Spleen (tissue), 11 donors: ENCODE data around the gene ZNF789. TPM values are rescaled to one million over a fixed set of nuclear protein-coding genes. Genes with fewer than 3 reads are reported as not detected.
A peak's percentile ranks its signal among the peaks of the same experiment; 100 is the strongest.

Experiments
- DNase-seq: peaks from one replicate; pipeline ENCODE4 v3.0.0-alpha.2; 2020
- H3K27ac ChIP-seq, 8 donors: fragments of 200-600 bp; sonication (generic) in 7 of 8; 1 replicate in 4 of 8; 2 replicates in 4 of 8; pipeline versions ENCODE4 v1.5.0 to v1.8.0; 2016 to 2021; ENCODE audit warnings: inconsistent platforms in 4 of 8, mild to moderate bottlenecking in 4 of 8, moderate library complexity in 1 of 8
- H3K27me3 ChIP-seq, 7 donors: fragments of 200-600 bp; sonication (generic) in 6 of 7; replicated peaks in 1 of 7; 1 replicate in 4 of 7; 2 replicates in 3 of 7; pipeline versions ENCODE4 v1.5.0 to v1.8.0; 2016 to 2021; ENCODE audit warnings: inconsistent platforms in 3 of 7, mild to moderate bottlenecking in 1 of 7
- H3K36me3 ChIP-seq, 6 donors: fragments of 200-600 bp; sonication (generic) in 5 of 6; 1 replicate in 4 of 6; 2 replicates in 2 of 6; pipeline versions ENCODE4 v1.5.0 to v1.8.0; 2016 to 2021; ENCODE audit warnings: inconsistent platforms in 2 of 6
- H3K4me1 ChIP-seq, 6 donors: fragments of 200-600 bp; sonication (generic) in 5 of 6; 1 replicate in 3 of 6; 2 replicates in 3 of 6; pipeline versions ENCODE4 v1.5.0 to v1.8.0; 2016 to 2021; ENCODE audit warnings: inconsistent platforms in 3 of 6
- H3K4me3 ChIP-seq, 8 donors: fragments of 200-600 bp; sonication (generic) in 7 of 8; 1 replicate in 4 of 8; 2 replicates in 4 of 8; pipeline versions ENCODE4 v1.5.0 to v1.8.0; 2016 to 2021; ENCODE audit warnings: inconsistent platforms in 4 of 8, mild to moderate bottlenecking in 4 of 8, moderate library complexity in 2 of 8
- H3K9me3 ChIP-seq, 8 donors: fragments of 200-600 bp; sonication (generic) in 7 of 8; 1 replicate in 4 of 8; 2 replicates in 4 of 8; pipeline versions ENCODE4 v1.5.0 to v1.8.0; 2016 to 2021; ENCODE audit warnings: inconsistent platforms in 4 of 8
- CTCF ChIP-seq, 11 experiments: fragments of 200-600 bp in 7 of 11; fragments of 450-650 bp in 4 of 11; sonication (generic) in 4 of 11; IDR thresholded peaks in 8 of 11; conservative IDR thresholded peaks in 3 of 11; 1 replicate in 7 of 11; 2 replicates in 4 of 11; pipeline versions ENCODE4 v1.4.0 to v1.8.0; 2016 to 2021; ENCODE audit warnings: antibody characterized with exemption in 11 of 11, inconsistent platforms in 4 of 11, mild to moderate bottlenecking in 1 of 11
- POLR2A ChIP-seq, 3 donors: fragments of 450-650 bp; IDR thresholded peaks; one replicate each; pipeline ENCODE4 v1.5.1; 2017; ENCODE audit warnings: antibody characterized with exemption in 3 of 3, mild to moderate bottlenecking in 1 of 3
- POLR2AphosphoS5 ChIP-seq, 3 donors: sonication (generic); formaldehyde crosslinking; IDR thresholded peaks; one replicate each; pipeline ENCODE4 v1.5.1; 2017; ENCODE audit warnings: antibody characterized with exemption in 3 of 3
- WGBS, 5 donors: extraction: QIAGEN DNeasy Blood & Tissue Kit in 3 of 5; methylation state at CpG; one replicate each; pipeline versions ENCODE4 v1.1.5 to v1.1.7; 2013 to 2018; 5-methylcytosine and 5-hydroxymethylcytosine counted together
- intact Hi-C: fragments of 100-400 bp; cut with DNase I; formaldehyde crosslinking; loops from one replicate; pipeline ENCODE4 v1.15.0; 2023; ENCODE audit warnings: low total_unique reads
- polyA plus RNA-seq, 3 donors: library from polyadenylated mRNA; stranded (reverse); fragments of 200-250 nt; gene quantifications; one replicate each; pipeline ENCODE4 v1.2.1, GENCODE V29; 2013
- total RNA-seq, 7 donors: library from RNA; depleted of rRNA in 3 of 7; stranded (reverse); fragments of >200 nt in 3 of 7; fragmentation: NEBNext Ultra II Directional in 4 of 7; extraction: Animal tissue kit (Norgen Biotek cat#: 25700) in 4 of 7; gene quantifications; one replicate each; pipeline versions ENCODE4 v1.1.0 to v1.2.1, GENCODE V29; 2016 to 2021
- donor health status: healthy with polysubstance abuse.
- donor health status: DM: no; HTN: no; CAD: no; lungs with moderate emphysema.
- donor health status: DM: no; HTN: no; CAD: no.
- donor health status: Bipolar disorder and iron deficiency.
- donor health status: healthy.
- donor health status: DM: no; HTN: no; CAD: no.
- donor health status: DM: yes; HTN: yes; CAD: no.

Gene ZNF789
- total and polyA plus RNA-seq, 10 donors = 8.9 to 22.5 (median 13.6) TPM

GRCh38 chr7:99453105-99453504 is 19.6 kb upstream of the ZNF789 start:
- peaks cover 0 to 100% (median 95%) of the 10 kb centered on the region in 6 donors for H3K36me3 ChIP-seq
- no peaks in the 10 kb centered on the region for H3K27me3 ChIP-seq
- WGBS, 5 donors = 82 to 93% (median 86%) methylated on average over 10 to 11 of the region's 11 CpGs
- H3K4me1 ChIP-seq = peaks cover 0 to 36% (median 11%) of the 10 kb centered on the region in 6 donors
- DNase-seq = no peak
- intact Hi-C loops = no loop called here
- no peak overlapping the region for H3K4me3 ChIP-seq
- peak; percentile 52 to 64 (median 60) for TF ChIP-seq POLR2AphosphoS5 (IDR thresholded peaks at IDR 0.05)
- TF ChIP-seq POLR2A (IDR thresholded peaks at IDR 0.05) = no peak
- H3K9me3 ChIP-seq = no peaks in the 10 kb centered on the region
- peak overlapping the region in 1 of 8 donors; percentile 14 for H3K27ac ChIP-seq

- intact Hi-C loops = no loop called here
- 84 to 92% (median 86%) methylated on average over 5 to 9 of the region's 9 CpGs for WGBS, 5 donors
- DNase-seq = no peak
These were observed 16.8 kb upstream of the ZNF789 start for GRCh38 chr7:99455874-99456273.

GRCh38 chr7:99456288-99456687 is 16.4 kb upstream of the ZNF789 start:
- Histone ChIP-seq H3K4me1 (peaks cover 0 to 48% (median 19%) of the 10 kb centered on the region in 6 donors), H3K9me3 (no peaks in the 10 kb centered on the region), H3K36me3 (peaks cover 0 to 100% (median 80%) of the 10 kb centered on the region in 6 donors), H3K4me3 (no peak overlapping the region), H3K27ac (no peak overlapping the region), H3K27me3 (no peaks in the 10 kb centered on the region)
- TF ChIP-seq CTCF (IDR thresholded peaks at IDR 0.05 in 8 of 11, conservative IDR thresholded peaks at IDR 0.05 in 3 of 11) (no peak), POLR2AphosphoS5 (IDR thresholded peaks at IDR 0.05) (no peak), POLR2A (IDR thresholded peaks at IDR 0.05) (no peak)
- no peak for DNase-seq
- 66 to 88% (median 83%) methylated on average over 13 of the region's 13 CpGs for WGBS, 5 donors
- intact Hi-C loops = no loop called here

More at GRCh38 chr7:99455874-99456273, 16.8 kb upstream of the ZNF789 start:
- TF ChIP-seq CTCF (IDR thresholded peaks at IDR 0.05 in 8 of 11, conservative IDR thresholded peaks at IDR 0.05 in 3 of 11) (no peak), POLR2A (IDR thresholded peaks at IDR 0.05) (no peak), POLR2AphosphoS5 (IDR thresholded peaks at IDR 0.05) (peak in 1 of 3 donors; percentile 22)
- H3K9me3 ChIP-seq = no peaks in the 10 kb centered on the region
- H3K4me3 ChIP-seq = no peak overlapping the region
- peaks cover 0 to 44% (median 16%) of the 10 kb centered on the region in 6 donors for H3K4me1 ChIP-seq
- H3K36me3 ChIP-seq = peaks cover 0 to 100% (median 84%) of the 10 kb centered on the region in 6 donors
- no peak overlapping the region for H3K27ac ChIP-seq
- H3K27me3 ChIP-seq = no peaks in the 10 kb centered on the region

- Histone ChIP-seq H3K36me3 (peaks cover 0 to 100% (median 76%) of the 10 kb centered on the region in 6 donors), H3K9me3 (no peaks in the 10 kb centered on the region), H3K27ac (no peak overlapping the region), H3K27me3 (no peaks in the 10 kb centered on the region), H3K4me3 (no peak overlapping the region), H3K4me1 (peaks cover 0 to 56% (median 23%) of the 10 kb centered on the region in 6 donors)
- no peak for TF ChIP-seq POLR2AphosphoS5 (IDR thresholded peaks at IDR 0.05)
- TF ChIP-seq POLR2A (IDR thresholded peaks at IDR 0.05) = no peak
- no peak for TF ChIP-seq CTCF (IDR thresholded peaks at IDR 0.05 in 8 of 11, conservative IDR thresholded peaks at IDR 0.05 in 3 of 11)
- DNase-seq = no peak
- intact Hi-C loops = no loop called here
- 84 to 92% (median 87%) methylated on average over 6 of the region's 6 CpGs for WGBS, 5 donors
These were observed 15.5 kb upstream of the ZNF789 start for GRCh38 chr7:99457050-99457649.
